Stimulated activated CD4-positive, alpha-beta T cell treated with anti-CD3 and anti-CD28 coated beads, Interleukin-1b, Interleukin-23, amount 100 ng/mL, for 24 hours (primary cell): ENCODE results near the gene ANKRD18A.
A peak's percentile ranks its signal among the peaks of the same experiment; 100 is the strongest.

ENCODE experiments used
- DNase-seq, 4 experiments: peaks; one replicate each; pipeline ENCODE4 v3.0.0-alpha.2; 2020; ENCODE audit warnings: low read depth in 4 of 4, low spot score in 1 of 4

ANKRD18A gene

DNA sequence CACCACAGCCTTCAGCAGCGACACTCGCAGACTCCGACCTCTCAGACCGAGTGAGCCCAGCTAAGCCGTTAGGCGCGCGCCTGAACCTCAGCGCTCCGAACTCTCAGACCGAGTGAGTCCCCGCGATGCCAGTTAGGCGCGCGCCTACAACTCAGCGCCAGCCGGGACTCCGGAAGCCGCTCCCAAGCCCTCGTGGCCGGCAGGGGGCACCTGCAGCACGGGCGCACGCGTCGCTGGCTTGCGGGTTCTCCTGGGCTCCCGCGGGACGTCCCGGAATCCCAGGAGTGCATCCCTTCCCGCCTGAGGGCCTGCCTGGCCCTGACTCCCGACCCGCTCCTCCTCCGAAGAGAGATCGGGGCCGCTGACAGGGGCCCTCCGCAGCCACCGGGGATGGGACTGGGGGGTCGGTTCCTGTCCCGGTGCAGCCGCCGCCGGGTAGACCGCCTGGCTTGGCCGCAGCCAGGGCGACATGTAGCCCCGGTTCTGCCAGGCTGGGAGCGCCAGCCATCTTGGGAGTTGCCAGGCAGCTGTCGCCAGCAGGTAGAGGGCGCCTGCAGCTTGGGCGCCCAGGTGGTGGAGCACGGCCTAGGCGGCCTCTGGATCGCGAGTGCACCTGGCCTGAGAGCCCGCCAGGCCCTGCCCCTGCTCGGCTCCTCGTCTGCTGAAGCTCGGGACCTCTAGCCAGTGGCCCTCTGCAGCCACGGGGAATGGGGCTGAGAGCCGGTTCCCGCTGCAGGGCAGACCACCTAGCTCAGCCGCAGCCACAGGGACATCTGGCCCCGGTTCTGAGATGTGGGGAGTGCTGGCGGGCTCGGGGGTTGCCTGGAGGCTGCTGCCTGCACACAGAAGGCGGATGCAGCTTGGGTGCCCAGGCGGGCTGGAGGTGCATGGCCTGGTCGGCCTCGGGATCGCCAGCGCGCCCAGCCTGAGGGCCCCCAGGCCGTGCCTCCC lies at the start of gene ANKRD18A:
Gene ANKRD18A, minus strand, starts transcription at position 114 of the 951 bp plus-strand sequence. CDS start 311 bp downstream, outside the sequence.
- DNase-seq, result peak; percentile 37 to 73 (median 52)

DNA sequence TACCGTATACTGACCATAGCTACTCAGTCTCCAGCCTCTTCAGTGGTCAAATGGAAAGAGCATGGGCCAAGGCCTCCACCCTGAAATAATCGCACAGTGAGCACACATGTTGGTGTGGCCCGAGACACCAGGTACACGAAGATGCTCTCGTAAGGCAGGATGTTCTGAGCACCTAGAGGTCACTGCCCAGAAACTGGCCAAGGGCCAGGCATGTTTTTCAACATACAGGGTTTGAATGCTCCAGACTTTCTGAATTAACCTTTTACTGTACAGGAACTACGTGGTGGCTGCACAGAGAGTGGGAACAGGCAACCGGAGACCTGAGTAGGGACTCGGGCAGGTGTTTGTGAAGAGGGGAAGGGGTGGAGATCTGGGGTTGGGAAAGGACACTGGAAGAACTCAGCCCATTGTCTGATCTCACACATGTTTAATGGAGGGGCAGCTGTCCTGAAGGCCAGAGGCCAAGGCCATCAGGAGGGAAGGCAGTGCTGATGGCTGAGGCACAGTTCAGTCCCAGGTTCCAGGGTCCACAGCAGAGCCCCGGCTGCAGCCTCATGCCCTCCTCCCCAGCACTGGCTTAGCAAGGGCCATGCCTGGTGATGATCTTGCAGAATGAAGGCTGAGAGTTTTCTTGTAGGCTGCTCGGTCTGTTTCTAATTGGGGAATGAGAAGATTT lies 48.5 kb upstream of the ANKRD18A start:
- no peak for DNase-seq

DNA sequence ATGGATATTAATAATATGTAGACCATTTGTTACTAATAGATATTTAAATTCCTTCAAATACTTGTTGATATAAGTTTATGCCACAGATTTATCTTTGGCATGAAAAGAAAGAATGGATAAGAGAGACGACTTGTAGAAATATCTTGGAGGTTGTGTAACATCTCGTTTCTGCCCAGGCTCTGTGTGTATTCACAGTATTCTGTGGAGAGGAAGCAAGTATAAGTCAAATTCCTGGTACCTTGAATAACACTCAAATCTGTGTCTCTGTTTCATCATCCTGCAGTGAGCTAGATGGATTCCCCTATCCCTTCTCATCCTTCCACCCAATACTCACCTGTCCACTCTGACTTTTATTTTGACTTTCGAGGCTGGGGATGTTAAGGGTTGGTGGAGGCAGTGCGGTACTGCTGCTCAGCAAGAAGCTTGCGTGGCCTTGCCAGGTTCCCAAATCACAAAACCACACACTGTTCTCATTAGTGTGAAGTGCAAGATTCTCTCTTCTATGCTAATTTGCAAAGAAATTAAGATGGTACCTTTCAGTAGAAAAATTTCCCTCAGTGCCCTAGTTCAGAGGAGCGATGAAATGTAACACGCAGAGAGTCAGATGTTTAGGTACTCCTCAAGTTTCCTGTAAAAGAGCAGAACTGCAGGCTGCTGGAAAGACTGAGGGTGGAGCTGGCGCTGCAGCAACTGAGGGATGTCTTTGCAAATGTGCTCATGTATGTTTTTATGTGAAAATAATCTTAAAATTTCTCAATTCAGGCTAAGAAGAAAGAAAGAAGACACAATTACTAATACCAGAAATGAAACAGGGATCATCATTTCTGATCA lies 42.6 kb upstream of the ANKRD18A start:
- no peak for DNase-seq

DNA sequence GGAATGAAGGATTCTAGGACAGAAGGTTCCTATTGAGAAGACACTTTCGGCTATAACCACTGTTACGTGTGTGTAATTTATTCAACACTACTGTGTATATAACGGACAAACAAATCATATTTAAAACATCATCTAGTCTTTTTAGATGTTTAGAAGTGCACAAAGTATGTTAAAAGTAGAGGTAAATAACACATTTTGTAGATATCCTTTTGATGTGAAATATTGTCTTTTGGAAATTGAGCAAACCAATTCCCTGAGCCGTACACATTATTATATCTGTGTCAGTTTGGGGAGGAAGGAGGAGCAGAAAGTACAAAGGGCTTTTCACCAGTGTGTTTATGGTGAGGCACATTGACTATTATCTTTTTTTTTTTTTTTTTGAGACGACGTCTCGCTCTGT lies 39.1 kb upstream of the ANKRD18A start:
- no peak for DNase-seq

DNA sequence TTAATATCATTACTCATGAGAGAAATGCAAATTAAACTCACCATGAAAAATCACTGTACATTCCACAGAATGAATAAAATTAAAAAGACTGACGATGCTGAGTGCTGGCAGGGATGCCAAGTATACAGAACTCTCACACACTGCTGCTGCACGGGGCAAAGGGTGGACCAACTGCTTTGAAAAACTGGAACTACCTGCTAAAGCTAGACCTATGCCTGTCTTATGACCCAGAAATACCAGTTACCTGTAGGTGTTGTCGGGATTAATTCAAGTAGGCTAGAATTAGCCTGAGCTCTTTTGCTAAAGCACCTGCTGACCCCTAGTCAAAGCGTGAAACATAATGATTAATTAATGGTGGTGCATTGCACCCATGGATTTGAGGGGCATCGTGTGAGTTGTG lies 36.5 kb upstream of the ANKRD18A start:
- DNase-seq, result no peak

DNA sequence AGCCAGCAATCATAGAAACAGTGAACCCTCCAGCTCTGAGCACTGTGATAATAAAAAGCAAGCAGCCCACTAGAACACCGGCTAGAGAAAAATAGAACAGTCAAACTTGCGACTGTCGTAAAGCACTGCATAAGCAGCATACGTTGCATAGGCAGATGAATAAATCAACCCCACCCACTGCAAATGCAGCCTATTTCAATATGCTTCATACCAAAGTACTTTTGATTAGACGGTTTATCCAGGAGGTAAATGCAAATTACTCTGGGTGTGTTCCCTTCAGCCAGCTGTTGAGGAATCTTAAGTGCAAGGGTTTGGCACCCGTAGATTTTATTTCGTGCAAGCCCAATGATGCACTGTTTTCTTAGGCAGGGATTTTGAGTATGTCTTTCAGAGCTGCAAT lies 32.1 kb upstream of the ANKRD18A start:
- no peak for DNase-seq

DNA sequence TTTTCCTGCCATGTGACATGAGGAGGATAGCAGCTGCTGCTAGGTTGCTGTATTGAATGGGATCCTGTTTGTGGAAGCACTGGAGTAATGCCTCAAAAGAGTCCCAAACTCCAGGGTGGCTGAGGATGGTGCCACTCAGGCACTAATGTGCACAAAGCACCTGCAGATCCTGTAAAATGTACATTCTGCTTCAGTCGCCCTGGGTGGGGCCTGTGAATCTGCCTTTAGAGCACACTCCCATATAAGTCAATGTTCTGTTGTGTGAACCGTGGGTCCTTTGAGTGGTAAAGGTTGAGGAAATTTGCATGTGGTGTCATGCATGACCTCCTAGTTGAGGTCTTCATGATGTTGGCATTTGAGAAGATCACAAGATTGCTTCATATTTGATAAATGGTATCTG lies 31.6 kb upstream of the ANKRD18A start:
- no peak for DNase-seq

DNA sequence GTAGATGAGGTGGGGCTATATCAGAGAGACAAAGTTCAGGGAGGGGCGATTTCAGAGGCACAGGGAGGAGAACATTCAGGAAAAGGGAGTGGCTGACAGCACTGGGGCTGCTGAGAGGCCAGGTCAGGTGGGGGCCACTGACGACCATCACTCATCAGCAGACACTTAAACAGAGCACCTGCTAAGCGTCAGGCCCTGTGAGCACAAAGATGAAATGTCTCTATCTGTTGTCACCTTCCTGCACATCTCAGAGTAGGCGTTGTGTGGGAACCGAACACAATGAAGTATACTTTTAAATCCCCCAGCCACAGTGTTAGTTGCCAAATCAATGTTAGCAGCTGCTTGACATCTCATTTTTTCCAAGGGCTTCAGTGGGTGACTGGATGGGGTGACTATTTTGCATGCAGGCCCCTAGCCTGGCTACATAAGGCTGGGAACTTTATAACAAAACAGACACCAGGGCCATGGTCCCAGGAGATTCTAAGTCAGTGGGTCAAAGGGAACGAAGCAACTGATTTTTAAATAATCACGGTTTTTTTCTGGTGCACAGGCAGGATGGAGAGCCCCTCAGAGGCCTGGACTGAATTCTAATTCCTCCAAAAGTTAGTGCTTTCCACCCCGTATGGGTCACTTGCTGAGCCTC lies 31.1 kb upstream of the ANKRD18A start:
- DNase-seq, result no peak

DNA sequence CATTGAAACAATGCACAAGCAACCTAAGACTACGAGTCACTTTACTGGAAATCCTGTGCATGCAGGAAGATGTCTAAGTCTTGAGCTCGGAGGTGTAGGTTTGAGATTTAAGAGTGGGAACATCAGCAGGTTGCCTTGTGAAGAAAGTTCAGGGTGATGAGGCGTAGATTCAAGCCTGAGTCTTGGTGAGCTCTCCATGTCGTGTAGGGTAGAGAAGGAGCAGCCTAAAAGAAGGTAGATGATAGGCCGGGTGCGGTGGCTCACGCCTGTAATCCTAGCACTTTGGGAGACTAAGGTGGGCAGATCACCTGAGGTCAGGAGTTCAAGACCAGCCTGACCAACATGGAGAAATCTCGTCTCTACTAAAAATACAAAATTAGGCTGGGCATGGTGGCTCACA lies 30.2 kb upstream of the ANKRD18A start:
- no peak for DNase-seq

DNA sequence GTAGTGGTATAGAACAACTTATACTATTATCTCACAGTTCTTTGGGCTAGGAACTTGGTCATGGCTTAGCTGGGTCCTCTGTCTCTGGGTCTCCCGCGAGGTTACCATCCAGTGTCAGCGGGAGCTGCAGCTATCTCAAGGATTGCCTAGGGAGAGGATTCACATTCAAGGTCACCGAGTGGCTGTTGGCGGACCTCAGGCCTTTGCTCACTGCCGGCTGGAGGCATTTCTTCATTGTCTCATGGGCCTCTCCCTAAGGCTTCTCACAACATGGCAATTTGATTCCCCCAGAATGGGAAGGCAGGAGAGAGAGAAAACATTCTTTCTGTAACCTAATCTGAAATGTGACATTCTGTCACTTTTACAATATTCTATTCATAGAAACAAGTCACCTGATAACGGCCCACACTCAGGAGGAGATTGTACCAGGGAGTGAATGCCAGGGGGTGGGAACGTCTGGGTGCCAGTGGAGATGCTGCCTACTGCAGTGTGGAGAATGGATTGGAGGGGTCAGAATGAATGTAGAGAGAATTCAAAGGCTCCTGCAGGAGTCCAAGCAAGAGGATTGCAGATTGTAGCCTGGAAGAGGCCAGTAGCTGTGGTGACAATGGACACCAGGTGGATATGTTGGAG lies 29.5 kb upstream of the ANKRD18A start:
- no peak for DNase-seq

DNA sequence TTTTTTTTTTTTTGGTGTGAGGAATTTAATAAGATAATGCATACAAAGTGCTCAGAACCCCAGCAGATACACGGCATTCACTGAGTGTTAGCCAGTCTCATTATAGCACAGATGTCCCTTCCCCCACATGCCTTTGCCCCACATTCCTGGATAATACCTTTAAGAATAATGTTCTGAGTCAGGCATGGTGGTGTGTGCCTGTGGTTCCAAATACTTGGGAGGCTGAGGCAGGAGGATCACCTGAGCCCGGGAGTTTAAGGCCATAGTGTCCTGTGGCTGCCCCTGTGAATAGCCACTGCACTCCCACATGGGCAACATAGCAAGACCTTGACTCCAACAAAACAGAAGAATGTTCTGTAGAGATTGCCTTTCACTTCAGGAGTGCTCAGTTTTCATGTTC lies 24.2 kb upstream of the ANKRD18A start:
- no peak for DNase-seq

DNA sequence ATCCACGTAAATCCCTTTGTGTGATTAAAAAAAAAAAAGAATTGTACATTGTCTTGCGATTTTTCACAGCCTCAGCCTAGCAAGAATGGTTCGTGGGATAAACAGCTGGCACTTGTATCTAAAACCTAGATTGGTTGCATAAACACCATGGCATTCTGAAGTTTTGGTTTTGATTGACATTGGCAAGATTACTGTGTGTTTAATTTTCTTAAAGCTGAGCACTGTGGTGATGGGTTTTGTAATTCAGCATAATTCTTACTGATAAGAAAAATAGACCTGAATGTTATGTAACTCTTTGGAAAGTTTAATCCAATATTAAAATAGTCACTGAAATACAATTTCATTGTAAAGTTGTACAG lies 23.4 kb upstream of the ANKRD18A start:
- no peak for DNase-seq

DNA sequence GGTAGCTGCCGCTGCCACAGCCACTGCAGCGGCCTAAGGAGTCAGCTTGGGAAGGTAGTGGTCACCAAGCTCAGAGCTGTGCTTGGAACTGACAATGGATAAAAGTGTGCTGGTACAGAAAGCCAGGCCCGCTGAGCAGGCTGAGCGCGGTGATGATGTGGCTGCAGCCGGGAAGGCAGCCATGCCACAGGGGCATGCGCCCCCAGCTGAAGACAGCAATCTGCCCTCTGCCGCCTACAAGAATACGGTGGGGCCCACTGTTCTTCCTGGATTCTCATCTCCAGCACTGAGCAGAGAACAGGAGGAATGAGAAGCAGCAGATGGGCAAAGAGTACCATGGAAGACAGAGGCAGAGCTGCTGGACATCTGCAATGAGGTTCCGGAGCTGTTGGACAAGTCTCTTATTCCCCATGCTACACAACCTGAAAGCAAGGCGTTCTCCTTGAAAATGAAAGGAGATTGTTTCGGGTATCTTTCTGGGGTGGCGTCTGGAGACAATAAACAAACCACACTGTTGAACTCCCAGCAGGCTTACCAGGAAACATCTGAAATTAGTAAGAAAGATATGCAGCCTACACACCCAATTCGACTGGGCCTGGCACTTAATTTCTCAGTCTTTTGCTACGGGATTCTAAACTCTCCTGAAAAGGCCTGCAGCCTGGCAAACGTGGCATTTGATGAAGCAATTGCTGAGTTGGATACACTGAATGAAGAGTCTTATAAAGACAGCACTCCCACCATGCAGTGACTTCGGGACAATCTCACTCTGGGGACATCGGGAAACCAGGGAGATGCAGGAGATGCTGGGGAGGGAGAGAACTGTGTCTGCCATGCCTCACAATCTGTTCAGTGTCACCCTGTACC lies 22.8 kb upstream of the ANKRD18A start:
- DNase-seq, result no peak

DNA sequence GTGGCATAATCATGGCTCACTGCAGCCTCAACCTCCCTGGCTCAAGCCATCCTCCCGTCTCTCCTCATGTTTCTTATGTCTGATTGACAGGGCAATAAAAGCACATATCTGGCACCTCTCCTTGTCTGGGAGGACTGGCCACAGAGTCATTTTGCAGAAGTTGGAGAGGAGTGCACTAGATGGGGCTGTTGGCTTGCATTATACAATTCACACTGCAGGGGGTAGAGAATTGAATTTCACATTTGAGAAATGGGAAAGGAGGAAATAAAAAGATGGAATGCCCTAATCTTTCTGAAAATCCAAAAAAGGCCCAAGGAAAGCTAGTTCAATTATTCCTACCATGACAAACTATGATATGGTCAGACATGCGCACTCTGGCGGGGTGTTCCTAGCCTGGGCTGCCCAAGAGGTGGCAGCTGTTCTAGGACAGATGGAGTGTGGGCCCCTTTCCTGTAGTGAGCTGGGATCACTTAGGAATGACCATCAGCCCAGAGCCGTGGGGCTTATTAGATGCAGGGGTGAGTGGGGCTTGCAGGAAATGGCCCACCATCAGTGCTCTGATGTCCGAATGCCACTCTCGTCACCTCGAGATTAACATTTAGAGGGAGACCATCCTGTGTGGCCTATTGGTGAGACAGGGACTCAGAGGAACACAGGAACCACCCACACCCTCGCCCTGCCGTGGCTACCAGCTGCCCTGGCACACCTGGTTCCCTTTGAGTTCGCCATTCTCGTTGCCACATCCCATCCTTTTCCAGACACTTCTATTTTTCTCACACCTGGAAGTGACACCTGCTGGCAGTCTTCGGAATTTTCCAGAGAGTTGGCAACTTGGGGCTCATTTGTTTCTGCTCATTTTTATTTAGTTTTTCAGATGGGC lies 21.8 kb upstream of the ANKRD18A start:
- no peak for DNase-seq

DNA sequence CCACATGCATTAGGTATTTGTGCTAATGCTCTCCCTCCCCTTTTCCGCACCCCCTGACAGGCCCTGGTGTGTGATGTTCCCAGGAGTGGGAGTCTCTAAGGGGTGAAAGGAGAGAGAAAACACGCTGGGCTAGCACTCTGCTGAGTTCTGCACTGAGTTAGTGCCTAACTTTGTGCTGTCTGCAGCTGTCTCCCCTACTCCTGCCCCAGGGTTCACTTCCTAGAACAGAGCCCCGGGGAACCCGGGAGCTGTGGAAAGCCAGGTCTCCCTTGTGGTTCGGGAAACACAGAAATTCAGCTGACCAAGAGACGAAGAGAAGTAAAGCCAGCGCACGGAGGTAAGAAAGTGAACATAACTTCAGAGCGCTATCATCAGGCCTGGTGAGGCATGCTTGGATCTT lies 20.7 kb upstream of the ANKRD18A start:
- DNase-seq, result no peak

DNA sequence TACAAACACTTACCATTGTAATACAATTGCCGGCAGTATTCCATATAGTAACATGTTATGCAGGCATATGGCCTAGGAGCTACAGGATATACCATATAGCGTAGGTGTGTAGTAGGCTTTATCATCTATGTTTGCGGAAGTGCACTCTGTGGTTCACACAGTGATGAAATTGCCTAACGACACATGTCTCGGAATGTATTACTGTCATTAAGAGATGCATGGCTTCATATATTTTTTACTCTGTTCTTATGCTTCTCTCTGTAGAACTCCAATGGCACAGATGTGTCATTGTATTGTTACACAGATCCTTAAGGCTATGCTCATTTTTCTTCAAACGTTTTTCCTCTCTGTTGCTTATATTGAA lies 19.2 kb upstream of the ANKRD18A start:
- no peak for DNase-seq

DNA sequence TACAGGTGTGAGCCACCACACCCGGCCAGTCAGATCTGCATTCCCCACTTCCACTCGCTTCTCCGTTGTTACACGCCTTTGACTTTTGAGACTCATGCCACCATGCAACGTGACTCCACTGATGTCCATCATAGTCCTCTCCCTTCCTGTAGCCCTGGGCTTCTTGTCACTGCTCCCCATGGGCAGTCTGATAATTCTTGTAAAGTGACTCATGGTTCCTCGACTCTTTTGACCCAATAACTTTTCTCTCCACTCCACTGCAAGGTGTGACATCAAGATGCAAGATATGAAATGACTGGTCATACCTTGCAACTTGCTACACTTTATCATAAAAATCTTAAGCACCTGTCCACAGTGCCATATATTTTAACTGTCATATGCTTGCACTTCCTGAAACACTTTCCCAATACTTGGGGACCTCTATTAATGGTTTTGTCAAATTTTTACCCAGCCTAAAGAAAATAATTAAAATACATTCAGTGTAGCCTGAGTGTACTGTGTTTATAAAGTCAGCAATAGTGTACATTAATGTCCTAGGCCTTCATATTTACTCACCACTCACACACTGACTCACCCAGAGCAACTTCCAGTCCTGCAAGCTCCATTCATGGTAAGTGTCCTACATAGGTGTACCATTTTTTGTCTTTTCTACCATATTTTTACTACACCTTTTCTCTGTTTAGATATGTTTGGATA lies 18.6 kb upstream of the ANKRD18A start:
- DNase-seq, result no peak

DNA sequence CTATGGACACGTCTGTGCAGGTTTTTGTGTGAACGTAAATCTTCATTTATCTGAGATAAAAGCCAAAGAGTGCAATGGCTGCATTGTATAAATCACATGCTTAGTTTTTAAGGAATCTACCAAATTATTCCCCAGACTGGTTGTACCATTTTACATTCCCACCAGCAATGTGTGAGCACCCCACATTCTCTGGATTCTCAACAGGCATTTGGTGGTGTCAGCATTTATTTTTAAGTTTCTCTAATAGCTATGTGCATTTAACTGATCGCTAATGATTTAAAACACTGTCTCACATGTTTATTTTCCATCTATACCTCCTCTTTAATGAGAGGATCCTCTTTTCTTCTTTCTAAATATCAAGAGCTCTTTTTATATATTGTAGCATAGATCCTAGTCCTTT lies 13.9 kb upstream of the ANKRD18A start:
- DNase-seq, result no peak
